Activated B cell treated with CpG ODN at 0.5 μM for 24 hours (primary cell): Measurements from ENCODE around the gene WIPI1. TPM values are rescaled to one million over a fixed set of nuclear protein-coding genes. Genes with fewer than 3 reads are reported as not detected.

Experiments used
- ATAC-seq: fragments of 200-7000 bp; cut with Tn5 transposase; one replicate; pipeline ENCODE4 v1.10.0; 2021; ENCODE audit warnings: low read depth, mild to moderate bottlenecking, moderate library complexity
- CTCF ChIA-PET: fragments of 350-600 bp; sonication (Branson Sonifier 250); formaldehyde crosslinking; loops from one replicate; lab custom pipeline; 2021; ENCODE audit warnings: antibody characterized with exemption; lab: Charles Lee
- POLR2A ChIA-PET: fragments of 350-600 bp; sonication (Branson Sonifier 250); formaldehyde crosslinking; loops from one replicate; lab custom pipeline; 2021; ENCODE audit warnings: antibody characterized with exemption; lab: Charles Lee
- DNase-seq: peaks from one replicate; pipeline ENCODE4 v3.0.0; 2022
- H3K27ac Mint-ChIP-seq: one replicate; pipeline ENCODE4 v1.8.0; 2020; ENCODE audit warnings: mixed read lengths
- H3K27me3 Mint-ChIP-seq: one replicate; pipeline ENCODE4 v1.8.0; 2021; ENCODE audit warnings: mixed read lengths
- H3K36me3 Mint-ChIP-seq: one replicate; pipeline ENCODE4 v1.8.0; 2021; ENCODE audit warnings: low read depth, mixed read lengths
- H3K4me1 Mint-ChIP-seq: one replicate; pipeline ENCODE4 v1.8.0; 2021; ENCODE audit warnings: mixed read lengths
- H3K4me3 Mint-ChIP-seq: one replicate; pipeline ENCODE4 v1.8.0; 2020; ENCODE audit warnings: mild to moderate bottlenecking, mixed read lengths
- H3K9me3 Mint-ChIP-seq: one replicate; pipeline ENCODE4 v1.8.0; 2020; ENCODE audit warnings: mixed read lengths
- CTCF ChIP-seq: fragments of 200-600 bp; IDR thresholded peaks from one replicate; pipeline ENCODE4 v1.8.0; 2022; ENCODE audit warnings: antibody characterized with exemption, mild to moderate bottlenecking
- intact Hi-C: fragments of 100-400 bp; cut with micrococcal nuclease; formaldehyde crosslinking; loops from one replicate; pipeline ENCODE4 v1.15.1; 2024
- total RNA-seq: library from RNA; stranded (reverse); gene quantifications from 2 replicates; pipeline ENCODE4 v1.2.3, GENCODE V29; 2022

Gene WIPI1
- total RNA-seq, 1 donor from 2014 or later: 9.8 TPM

DNA sequence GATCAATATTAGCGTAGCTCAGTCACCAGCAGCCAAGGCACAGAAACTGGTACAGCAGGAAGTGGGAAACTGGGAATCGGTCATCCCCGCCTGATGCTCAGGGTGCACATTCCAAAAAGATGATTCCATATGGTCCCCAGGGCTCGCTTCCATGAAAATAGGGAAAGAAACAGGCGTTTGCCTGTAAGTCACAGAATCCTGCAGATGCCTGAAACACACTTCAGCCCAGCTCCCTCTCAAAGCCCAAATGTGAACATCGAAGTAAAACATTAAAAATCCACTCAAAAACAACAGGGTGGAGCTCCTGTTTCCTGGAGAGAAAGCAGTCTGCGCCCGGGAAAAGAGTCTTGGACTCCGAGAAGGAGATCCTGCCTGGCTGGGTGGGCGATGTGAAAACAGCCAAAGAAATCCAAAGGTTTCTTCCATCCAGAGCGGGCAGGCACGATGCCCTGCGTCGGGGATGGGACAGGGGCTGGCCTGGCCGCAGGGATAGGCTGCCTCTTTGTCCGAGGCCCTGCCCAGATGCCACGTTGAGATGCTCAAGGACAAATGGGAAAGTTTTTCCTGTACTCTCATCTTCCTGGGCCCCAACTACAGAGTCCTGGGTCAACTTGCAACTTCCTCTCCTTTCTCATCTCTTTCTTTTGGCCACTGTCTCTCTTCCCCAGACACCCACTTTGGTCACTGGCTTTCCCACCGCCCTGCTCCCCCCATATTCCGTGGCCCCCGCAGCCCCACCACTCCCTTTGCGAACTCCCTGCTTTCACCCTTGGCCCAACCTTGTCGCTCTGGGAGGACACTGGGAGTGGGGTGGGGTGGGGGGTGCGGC lies 743 bp downstream of the WIPI1 start:
- Mint-ChIP-seq H3K4me3 (peak overlapping the region; percentile 84), H3K4me1 (peaks cover 20% of the 10 kb centered on the region), H3K27ac (peak overlapping the region; percentile 59), H3K36me3 (peaks cover 1% of the 10 kb centered on the region), H3K27me3 (no peaks in the 10 kb centered on the region), H3K9me3 (no peaks in the 10 kb centered on the region)
- ChIA-PET POLR2A (interaction anchor here (0.8 to 5.1 kb wide), 14 partner anchors 14 to 437 kb away, joined by 3 to 46 read pairs (median 10); partner anchors contain the start of genes AMZ2, ARSG, KPNA2 and PRKAR1A), CTCF (interaction anchor here (0.6 to 4.5 kb wide), 9 partner anchors 14 to 514 kb away, joined by 3 to 21 read pairs (median 3); partner anchors contain the start of gene AMZ2)
- ATAC-seq (no peak), DNase-seq (no peak)
- intact Hi-C loops: loop anchor here (1.0 to 5.0 kb wide), 9 partner anchors 20 to 739 kb away; partner anchors contain the start of genes AMZ2, ARSG, KPNA2 and NOL11
- no peak for TF ChIP-seq CTCF

- DNase-seq (no peak), ATAC-seq (no peak)
- TF ChIP-seq CTCF: no peak
- H3K4me3 Mint-ChIP-seq: peak overlapping the region; percentile 84
- no peaks in the 10 kb centered on the region for H3K9me3 Mint-ChIP-seq
- ChIA-PET CTCF (interaction anchor here (0.9 to 4.5 kb wide), 2 partner anchors 19 to 513 kb away, joined by 3 to 21 read pairs; no protein-coding TSS in a partner anchor), POLR2A (interaction anchor here (1.2 to 5.1 kb wide), 4 partner anchors 14 to 436 kb away, joined by 3 to 46 read pairs (median 23); partner anchors contain the start of genes AMZ2, ARSG and SLC16A6)
- H3K27ac Mint-ChIP-seq: no peak overlapping the region
- intact Hi-C loops: loop anchor here (2.0 to 5.0 kb wide), 2 partner anchors 217 to 354 kb away; no protein-coding TSS in a partner anchor
- H3K4me1 Mint-ChIP-seq: peaks cover 20% of the 10 kb centered on the region
- no peaks in the 10 kb centered on the region for H3K27me3 Mint-ChIP-seq
- peaks cover 5% of the 10 kb centered on the region for H3K36me3 Mint-ChIP-seq
Observed at GRCh38 chr17:68455901-68456338, 1.4 kb downstream of the WIPI1 start.

DNA sequence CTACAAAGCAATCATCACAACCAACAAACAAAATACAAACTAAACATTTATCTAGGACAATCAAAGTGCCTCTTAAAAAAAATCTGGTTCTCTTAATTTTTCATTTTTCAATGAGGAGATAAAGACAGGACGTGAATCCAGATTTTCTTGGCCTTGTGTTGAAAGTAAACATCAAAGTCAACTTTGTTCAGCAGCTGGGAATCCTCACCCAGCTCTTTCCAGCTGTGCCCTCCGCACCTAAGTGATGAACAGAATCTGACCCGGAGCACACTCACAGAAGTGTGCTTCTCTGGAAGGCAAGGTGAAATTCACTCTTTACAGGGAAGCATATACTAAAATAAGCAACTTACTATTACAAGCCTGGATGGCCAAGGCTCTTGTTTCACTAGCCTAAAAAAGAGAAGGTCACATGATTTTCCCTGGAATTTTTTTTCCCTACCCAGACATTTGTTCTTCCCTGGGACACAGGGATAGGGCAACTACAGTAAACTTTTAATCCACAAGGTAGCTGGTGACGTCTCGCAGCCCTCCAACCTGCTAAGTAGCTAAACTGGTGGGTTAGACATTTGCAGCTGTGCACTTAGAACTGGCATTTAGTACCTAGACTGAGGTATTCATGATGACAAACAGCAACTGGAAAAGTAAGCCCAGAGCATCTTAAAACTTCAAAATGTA lies 3.2 kb downstream of the WIPI1 start:
- peaks cover 20% of the 10 kb centered on the region for H3K4me1 Mint-ChIP-seq
- no peak overlapping the region for H3K4me3 Mint-ChIP-seq
- no peaks in the 10 kb centered on the region for H3K9me3 Mint-ChIP-seq
- H3K36me3 Mint-ChIP-seq: peaks cover 15% of the 10 kb centered on the region
- intact Hi-C loops: no loop called here
- ChIA-PET CTCF (no interaction called here), POLR2A (interaction anchor here (0.9 kb wide), 1 partner anchor 207 kb away, joined by 7 read pairs; no protein-coding TSS in a partner anchor)
- ATAC-seq: no peak
- DNase-seq: no peak
- no peak overlapping the region for H3K27ac Mint-ChIP-seq
- no peaks in the 10 kb centered on the region for H3K27me3 Mint-ChIP-seq
- TF ChIP-seq CTCF: no peak

- no peak for ATAC-seq
- no peak for DNase-seq
- H3K27ac Mint-ChIP-seq: no peak overlapping the region
- intact Hi-C loops: no loop called here
- no peak overlapping the region for H3K4me3 Mint-ChIP-seq
- POLR2A ChIA-PET: no interaction called here
- CTCF ChIA-PET: interaction anchor here (1.1 to 1.4 kb wide), 2 partner anchors 54 to 189 kb away, joined by 3 read pairs; no protein-coding TSS in a partner anchor
- no peaks in the 10 kb centered on the region for H3K9me3 Mint-ChIP-seq
- TF ChIP-seq CTCF: no peak
- H3K36me3 Mint-ChIP-seq: peaks cover 21% of the 10 kb centered on the region
- H3K27me3 Mint-ChIP-seq: no peaks in the 10 kb centered on the region
- peaks cover 13% of the 10 kb centered on the region for H3K4me1 Mint-ChIP-seq
Observed at GRCh38 chr17:68452724-68453290, 4.5 kb downstream of the WIPI1 start.
